LoVo (cell line): ENCODE results near the gene NDEL1.

Experiments used
- DNase-seq: peaks from one replicate; pipeline ENCODE4 v3.0.0-alpha.2; 2016; ENCODE audit warnings: low spot score

NDEL1 gene

GRCh38 chr17:8413938-8414337 lies 21.7 kb upstream of the NDEL1 start:
- DNase-seq = no peak

DNA sequence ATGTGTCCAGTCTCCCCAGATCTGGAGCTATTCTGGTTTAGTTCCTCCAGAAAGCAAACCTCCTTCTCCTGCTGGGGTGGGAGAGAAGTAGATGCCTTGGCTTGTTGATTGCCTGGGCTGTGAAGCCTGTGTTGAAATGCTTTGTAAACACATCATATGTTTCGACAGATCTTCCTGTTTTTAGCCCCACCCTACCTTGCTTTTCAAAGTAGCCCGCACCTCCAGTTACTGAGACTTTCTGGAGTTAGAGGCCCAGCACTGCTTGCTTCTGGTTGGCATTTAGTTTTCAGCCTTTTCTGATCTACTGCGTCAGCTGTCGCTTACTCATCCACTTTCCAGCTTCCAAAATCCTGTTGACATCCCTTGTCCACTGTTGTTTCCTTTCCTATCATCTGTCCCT lies 17.9 kb upstream of the NDEL1 start:
- DNase-seq = no peak

- DNase-seq = no peak
These were observed 17.2 kb upstream of the NDEL1 start for GRCh38 chr17:8418471-8418870.

DNA sequence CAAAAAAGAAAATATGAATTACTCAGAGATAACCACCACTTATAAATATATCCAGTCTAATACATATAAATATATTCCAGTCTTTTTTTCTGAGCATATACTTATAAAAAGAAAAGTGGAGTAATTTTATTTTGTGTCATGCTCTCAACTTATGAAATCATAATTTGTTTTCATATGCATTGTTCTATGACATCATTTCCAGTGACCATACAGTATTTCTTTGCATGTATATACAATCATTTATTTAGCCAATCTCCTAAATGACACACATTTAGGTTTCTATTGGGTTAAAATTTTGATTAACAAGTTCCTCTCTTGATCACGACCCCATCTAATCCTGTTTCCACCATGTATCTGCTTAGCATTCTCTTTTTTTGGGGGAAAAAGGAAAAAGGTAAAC lies 16.4 kb upstream of the NDEL1 start:
- DNase-seq = no peak

- DNase-seq = peak; percentile 71
These were observed 15.4 kb upstream of the NDEL1 start for GRCh38 chr17:8420041-8420934.

DNA sequence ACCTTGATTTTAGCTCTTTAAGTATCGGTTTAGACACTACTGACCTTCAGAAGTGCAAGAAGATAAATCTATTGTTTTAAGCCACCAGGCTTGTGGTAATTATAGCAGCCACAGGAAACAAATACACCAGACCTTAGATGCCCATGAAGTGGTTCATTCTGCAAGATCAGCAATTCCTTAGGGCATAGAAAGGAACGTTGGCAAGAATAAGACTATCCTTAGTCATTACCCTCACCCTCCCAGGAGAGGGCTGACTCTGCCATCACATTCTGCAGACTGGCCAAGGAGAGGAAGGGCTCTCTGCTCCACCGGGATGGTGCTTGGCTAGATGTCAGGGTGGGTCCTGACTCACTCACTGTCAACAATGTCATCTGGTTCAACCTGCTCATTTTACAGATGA lies 14.1 kb upstream of the NDEL1 start:
- DNase-seq = no peak

DNA sequence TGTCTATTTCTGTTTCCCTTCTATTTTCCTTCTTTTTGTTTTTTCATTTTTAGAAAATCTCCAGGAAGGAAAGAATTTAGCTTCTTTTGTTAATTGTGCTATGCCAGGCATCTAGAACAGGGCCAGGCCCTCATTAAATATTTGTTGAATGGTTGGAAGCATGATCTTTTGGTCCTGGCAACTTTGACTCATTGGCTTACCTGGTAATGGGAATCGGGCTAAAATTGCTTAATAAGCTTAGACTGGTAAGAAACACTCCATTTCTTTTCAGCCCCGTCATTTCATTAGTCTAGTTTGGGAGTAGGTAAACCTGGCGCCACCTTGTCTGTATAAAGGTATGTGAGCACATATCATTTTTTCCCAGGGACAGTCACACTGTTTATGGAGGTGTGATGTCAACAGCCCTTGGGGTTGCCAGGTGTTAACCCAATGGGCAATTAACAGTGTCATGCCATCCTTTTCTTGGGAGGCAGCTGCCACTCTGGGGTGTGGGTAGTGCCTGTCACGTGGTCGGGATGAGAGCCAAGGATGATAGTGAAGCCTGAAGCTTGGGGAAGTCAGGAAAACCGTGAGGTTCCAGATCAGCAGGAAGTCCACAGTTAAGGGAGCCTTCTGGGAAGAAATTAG lies 9.5 kb upstream of the NDEL1 start:
- DNase-seq = no peak

DNA sequence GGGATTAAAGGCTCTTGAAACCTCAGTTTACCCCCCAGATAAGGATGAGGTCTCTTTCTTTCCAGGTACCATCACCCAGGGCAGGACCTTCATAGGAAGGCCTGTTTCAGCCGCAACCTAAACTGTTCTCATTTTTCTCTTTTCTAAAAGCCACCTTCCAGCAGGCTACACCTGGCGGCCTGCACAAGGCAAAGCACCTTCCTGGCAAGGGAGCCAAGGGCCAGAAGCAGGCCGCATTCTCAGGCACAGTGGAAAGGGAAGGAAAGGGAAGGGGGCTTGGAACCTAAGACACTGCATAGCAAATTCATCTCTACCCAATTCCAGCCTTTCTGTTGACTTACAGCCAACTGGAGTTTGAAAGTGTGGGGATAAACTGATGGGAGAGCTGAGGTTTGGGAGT lies 8.9 kb upstream of the NDEL1 start:
- no peak for DNase-seq

- no peak for DNase-seq
These were observed 4.7 kb upstream of the NDEL1 start for GRCh38 chr17:8430966-8431365.

DNA sequence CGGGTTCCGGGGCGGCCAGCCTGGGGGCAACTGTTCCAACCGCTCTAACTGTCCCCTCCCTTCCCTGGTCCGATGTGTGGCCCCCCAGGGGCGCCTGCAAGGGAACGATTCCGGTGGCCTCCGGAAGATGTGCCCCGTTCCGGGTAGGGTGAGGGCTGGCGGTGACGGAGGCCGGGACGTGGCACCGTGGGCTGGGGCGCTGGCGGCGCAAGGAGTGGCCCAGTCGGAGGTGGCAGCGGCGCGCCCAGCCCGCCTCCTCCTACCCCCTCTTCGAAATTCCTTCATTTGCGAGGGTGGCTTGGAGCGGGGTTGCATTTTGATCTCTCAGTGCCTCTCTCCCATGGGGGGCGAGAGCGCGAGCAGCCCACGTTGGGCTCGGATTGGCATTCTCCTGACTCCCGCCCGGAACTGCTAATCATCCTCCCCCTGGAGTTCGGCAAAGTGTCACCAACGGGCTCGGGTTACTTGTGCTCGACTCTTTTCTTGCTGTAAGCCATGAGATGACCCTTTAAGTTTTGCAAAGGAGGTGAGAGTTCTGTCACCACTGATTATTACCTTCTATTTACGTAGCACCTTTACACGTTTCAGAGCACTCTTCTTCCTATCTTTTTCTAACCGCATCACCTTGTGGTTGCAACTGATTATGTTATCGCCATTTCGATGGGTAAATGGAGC lies 622 bp downstream of the NDEL1 start:
- peak; percentile 67 for DNase-seq

GRCh38 chr17:8436844-8437171 lies 1.1 kb downstream of the NDEL1 start:
- DNase-seq = no peak

GRCh38 chr17:8438441-8438840 lies 2.8 kb downstream of the NDEL1 start:
- no peak for DNase-seq

- DNase-seq = no peak
These were observed 4.0 kb downstream of the NDEL1 start for GRCh38 chr17:8439681-8440080.

GRCh38 chr17:8441690-8442089 lies 6.0 kb downstream of the NDEL1 start:
- no peak for DNase-seq

DNA sequence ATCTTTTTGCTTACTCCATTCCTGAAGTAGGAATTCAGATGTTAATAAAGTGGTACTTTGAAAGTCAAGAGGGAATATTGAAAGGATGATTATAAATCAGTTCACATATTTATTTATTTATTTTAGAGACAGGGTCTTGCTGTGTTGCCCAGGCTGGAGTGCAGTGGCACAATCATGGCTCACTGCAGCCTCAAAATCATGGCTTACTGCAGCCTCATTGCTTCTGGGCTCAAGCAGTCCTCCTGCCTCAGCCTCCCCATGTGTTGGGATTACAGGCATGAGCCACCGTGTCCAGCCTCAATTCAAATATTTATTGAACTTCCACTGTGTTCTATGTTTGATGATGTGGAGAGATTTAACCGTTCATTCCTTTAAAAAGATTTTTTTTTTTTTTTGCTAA lies 6.6 kb downstream of the NDEL1 start:
- DNase-seq = no peak

GRCh38 chr17:8443756-8444155 lies 8.1 kb downstream of the NDEL1 start:
- no peak for DNase-seq

GRCh38 chr17:8444494-8444893 lies 8.8 kb downstream of the NDEL1 start:
- DNase-seq = no peak

DNA sequence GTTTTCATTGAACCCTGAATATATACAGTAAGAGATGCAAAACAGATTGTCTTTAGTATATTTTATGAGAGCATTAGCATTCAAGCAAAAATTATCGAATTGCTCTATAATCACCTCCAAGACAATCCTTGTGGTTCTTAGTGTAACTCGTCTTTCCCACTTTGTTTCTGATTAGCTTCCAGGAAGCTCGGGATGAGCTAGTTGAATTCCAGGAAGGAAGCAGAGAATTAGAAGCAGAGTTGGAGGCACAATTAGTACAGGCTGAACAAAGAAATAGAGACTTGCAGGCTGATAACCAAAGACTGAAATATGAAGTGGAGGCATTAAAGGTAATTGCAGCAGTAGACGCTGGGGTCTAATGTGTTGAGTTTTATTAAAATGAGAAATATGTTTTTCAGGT lies 9.9 kb downstream of the NDEL1 start:
- DNase-seq = no peak

GRCh38 chr17:8447799-8448198 lies 12.1 kb downstream of the NDEL1 start:
- no peak for DNase-seq

DNA sequence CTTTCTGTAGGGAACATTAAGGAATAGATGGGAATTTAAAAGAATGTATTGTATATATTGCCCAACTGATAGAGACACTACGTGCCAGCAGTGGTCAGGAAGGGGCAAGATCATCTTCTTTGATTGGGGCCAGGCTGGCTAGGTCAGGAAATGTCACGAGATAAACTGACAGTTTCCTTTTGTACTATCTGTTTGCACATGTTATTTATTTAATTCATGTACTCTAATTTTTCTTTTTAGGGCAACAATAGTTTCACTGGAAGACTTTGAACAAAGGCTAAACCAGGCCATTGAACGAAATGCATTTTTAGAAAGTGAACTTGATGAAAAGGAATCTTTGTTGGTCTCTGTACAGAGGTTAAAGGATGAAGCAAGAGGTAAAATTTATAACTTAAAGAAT lies 12.6 kb downstream of the NDEL1 start:
- no peak for DNase-seq

DNA sequence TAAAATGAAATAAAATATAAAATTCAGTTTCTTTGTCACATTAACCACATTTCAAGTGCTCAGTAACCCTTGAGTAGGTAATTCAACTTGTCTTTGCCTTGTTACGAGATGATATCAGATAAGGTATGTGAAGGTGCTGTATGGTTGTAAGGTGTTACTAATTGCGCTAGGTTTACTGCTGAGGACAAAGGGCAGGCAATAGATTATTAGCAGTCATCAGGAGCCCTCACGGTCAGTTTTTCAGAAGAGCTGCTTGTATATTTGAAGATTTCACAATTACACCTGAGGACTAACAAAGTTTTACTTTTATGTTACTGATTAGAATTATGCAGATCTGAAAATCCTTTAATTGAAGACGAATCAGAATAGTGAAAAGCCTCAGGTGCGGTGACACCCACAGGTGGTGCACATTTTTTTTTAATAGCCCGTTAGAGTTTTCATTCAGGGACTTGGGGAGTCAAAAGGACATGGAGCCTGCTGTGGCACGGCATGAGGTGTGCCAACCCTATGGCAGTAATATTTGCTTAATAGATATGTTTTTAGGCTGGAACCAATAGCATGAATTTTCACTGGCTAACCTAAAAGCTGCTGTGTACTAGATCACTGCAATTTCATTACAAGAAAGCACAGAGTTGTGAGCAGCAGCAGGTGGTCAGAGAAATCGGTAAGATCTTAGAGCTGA lies 16.4 kb downstream of the NDEL1 start:
- no peak for DNase-seq

DNA sequence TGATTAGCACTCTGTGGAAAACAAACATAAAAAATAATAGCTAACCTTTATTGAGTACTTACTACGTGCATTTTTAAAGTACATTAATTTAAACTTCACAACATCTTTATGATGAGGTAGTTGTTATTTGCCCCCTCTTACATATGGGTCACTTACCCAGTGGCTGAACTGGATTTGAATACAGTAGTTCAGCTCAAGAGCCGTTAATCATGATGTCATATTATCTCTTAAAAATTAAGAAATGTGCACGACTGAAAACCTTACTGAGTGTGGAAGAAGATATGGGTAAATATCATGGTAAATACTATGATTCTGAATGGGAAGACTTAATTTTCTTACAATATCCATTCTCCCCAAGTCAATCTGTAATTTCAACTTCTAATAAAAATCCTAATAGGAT lies 17.6 kb downstream of the NDEL1 start:
- no peak for DNase-seq
